Tibial nerve (tissue), 4 donors: ENCODE results near the gene SIGLEC12. TPM values are rescaled to one million over a fixed set of nuclear protein-coding genes. Genes with fewer than 3 reads are reported as not detected.

ENCODE experiments used
- DNase-seq, 2 donors: peaks; one replicate each; pipeline ENCODE4 v3.0.0-alpha.2; 2019; ENCODE audit warnings: low spot score in 2 of 2
- H3K27ac ChIP-seq, 4 donors: fragments of 200-600 bp; sonication (generic) in 3 of 4; one replicate each; pipeline ENCODE4 v1.5.1; 2017 to 2019; ENCODE audit warnings: mild to moderate bottlenecking in 1 of 4
- H3K27me3 ChIP-seq, 2 donors: fragments of 200-600 bp; sonication (generic) in 1 of 2; one replicate each; pipeline versions ENCODE4 v1.5.1 to v1.6.0; 2017 to 2019
- H3K36me3 ChIP-seq, 3 donors: fragments of 200-600 bp; sonication (generic); one replicate each; pipeline ENCODE4 v1.5.1; 2018 to 2019
- H3K4me1 ChIP-seq, 4 donors: fragments of 200-600 bp; sonication (generic) in 3 of 4; one replicate each; pipeline ENCODE4 v1.5.1; 2017 to 2019
- H3K4me3 ChIP-seq, 4 donors: fragments of 200-600 bp; sonication (generic) in 3 of 4; one replicate each; pipeline ENCODE4 v1.5.1; 2017 to 2019; ENCODE audit warnings: mild to moderate bottlenecking in 1 of 4, moderate library complexity in 1 of 4
- H3K9me3 ChIP-seq, 4 donors: fragments of 200-600 bp; sonication (generic) in 3 of 4; one replicate each; pipeline ENCODE4 v1.5.1; 2017 to 2019
- EP300 ChIP-seq, 2 donors: sonication (generic); formaldehyde crosslinking; IDR thresholded peaks; one replicate each; pipeline ENCODE4 v1.6.1; 2017; ENCODE audit warnings: antibody characterized with exemption in 2 of 2, mild to moderate bottlenecking in 1 of 2
- POLR2A ChIP-seq, 2 donors: fragments of 450-650 bp; IDR thresholded peaks; one replicate each; pipeline ENCODE4 v1.6.1; 2017; ENCODE audit warnings: antibody characterized with exemption in 2 of 2, mild to moderate bottlenecking in 2 of 2, moderate library complexity in 2 of 2
- WGBS, 2 donors: methylation state at CpG; one replicate each; pipeline ENCODE4 v1.1.5; 2018; 5-methylcytosine and 5-hydroxymethylcytosine counted together
- total RNA-seq, 4 donors: library from RNA; depleted of rRNA; stranded (reverse); fragments of >200 nt; gene quantifications; one replicate each; pipeline ENCODE4 v1.1.0, GENCODE V29; 2016
- TF ChIP-seq, protein P1 (sequence below), 5 experiments: fragments of 200-600 bp in 3 of 5; fragments of 450-650 bp in 2 of 5; sonication (generic) in 3 of 5; IDR thresholded peaks; one replicate each; pipeline ENCODE4 v1.5.1; 2016 to 2019; ENCODE audit warnings: antibody characterized with exemption in 5 of 5, mild to moderate bottlenecking in 3 of 5, moderate library complexity in 2 of 5

The SIGLEC12 gene
- total RNA-seq, 4 donors from 2014 or later, result 0.66 TPM; not detected in 3

DNA sequence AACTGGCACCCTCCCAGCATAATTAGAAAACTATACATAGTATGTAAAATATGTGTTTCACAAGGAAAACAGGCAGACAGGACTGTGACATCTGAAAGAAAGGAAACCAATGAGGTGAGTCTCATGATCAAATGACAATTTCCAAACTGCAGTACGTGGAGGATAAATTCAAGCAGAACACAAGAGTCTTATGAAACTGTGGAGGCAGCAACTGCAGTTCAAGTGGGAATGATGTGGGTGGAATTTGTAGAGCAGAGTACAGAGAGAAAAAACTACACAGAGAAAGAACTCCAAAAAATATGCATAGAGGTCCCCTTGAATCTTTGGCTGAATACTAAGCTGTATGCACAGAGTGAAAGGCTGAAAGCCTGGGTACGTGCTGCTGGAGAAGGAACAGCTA lies 20.2 kb upstream of the SIGLEC12 start:
- Histone ChIP-seq H3K36me3 (no peaks in the 10 kb centered on the region), H3K27ac (no peak overlapping the region), H3K9me3 (peaks cover 0 to 7% (median 0%) of the 10 kb centered on the region in 4 donors), H3K4me3 (no peak overlapping the region), H3K4me1 (no peaks in the 10 kb centered on the region), H3K27me3 (no peaks in the 10 kb centered on the region)
- WGBS, 2 donors, result 42 to 48% methylated on average over 2 of the region's 2 CpGs
- no peak for DNase-seq
- TF ChIP-seq, protein P1, sequence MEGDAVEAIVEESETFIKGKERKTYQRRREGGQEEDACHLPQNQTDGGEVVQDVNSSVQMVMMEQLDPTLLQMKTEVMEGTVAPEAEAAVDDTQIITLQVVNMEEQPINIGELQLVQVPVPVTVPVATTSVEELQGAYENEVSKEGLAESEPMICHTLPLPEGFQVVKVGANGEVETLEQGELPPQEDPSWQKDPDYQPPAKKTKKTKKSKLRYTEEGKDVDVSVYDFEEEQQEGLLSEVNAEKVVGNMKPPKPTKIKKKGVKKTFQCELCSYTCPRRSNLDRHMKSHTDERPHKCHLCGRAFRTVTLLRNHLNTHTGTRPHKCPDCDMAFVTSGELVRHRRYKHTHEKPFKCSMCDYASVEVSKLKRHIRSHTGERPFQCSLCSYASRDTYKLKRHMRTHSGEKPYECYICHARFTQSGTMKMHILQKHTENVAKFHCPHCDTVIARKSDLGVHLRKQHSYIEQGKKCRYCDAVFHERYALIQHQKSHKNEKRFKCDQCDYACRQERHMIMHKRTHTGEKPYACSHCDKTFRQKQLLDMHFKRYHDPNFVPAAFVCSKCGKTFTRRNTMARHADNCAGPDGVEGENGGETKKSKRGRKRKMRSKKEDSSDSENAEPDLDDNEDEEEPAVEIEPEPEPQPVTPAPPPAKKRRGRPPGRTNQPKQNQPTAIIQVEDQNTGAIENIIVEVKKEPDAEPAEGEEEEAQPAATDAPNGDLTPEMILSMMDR (IDR thresholded peaks at IDR 0.05), result no peak
- TF ChIP-seq EP300 (IDR thresholded peaks at IDR 0.05) (no peak), POLR2A (IDR thresholded peaks at IDR 0.05) (no peak)

DNA sequence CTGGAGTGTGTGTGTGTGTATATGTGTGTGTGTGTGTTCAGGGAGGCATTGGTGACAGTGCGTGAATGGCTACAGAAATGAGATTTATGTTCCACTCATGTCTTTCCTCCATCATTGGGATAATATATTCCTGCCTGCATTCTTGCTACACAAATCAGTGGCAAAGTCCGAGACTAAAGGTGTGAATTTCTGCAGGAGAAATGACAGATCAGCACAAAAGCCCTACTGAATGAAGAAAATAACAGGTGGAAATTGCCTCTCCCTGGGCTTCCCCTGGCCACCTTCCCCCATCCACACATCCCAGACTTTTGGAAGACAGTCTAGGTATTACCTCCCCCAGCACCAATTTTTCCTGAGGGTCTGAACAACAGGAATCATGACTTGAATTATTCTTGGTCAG lies 19.8 kb upstream of the SIGLEC12 start:
- H3K9me3 ChIP-seq, result peaks cover 0 to 7% (median 0%) of the 10 kb centered on the region in 4 donors

DNA sequence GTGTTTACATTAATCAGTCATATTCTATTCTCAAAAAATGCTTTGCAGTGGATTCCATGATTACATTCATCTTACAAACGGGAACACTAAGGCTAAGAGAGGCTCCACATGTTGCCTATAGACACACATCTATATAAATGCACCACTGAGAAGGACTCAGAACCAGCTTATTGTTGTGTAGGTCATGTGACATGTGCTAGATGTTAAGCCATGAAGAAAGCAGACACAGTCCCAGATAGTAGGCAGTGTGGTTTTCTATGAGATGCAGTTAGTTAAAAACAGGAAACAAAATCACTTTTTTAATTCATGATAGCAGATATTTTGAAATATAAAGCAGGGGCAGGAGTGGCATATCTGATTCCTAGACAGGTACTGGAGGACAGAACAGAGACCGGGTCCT lies 19.1 kb upstream of the SIGLEC12 start:
- H3K36me3 ChIP-seq, result no peaks in the 10 kb centered on the region
- 47 to 53% methylated on average over 2 of the region's 2 CpGs for WGBS, 2 donors
- TF ChIP-seq EP300 (IDR thresholded peaks at IDR 0.05) (no peak), POLR2A (IDR thresholded peaks at IDR 0.05) (no peak)
- TF ChIP-seq, protein P1 (IDR thresholded peaks at IDR 0.05), result no peak
- H3K27ac ChIP-seq, result no peak overlapping the region
- peaks cover 0 to 7% (median 0%) of the 10 kb centered on the region in 4 donors for H3K9me3 ChIP-seq
- no peak overlapping the region for H3K4me3 ChIP-seq
- H3K4me1 ChIP-seq, result no peaks in the 10 kb centered on the region
- H3K27me3 ChIP-seq, result no peaks in the 10 kb centered on the region
- no peak for DNase-seq

More for the DNA sequence above, 19.8 kb upstream of the SIGLEC12 start:
- no peaks in the 10 kb centered on the region for H3K4me1 ChIP-seq
- no peak overlapping the region for H3K27ac ChIP-seq
- no peaks in the 10 kb centered on the region for H3K27me3 ChIP-seq
- no peaks in the 10 kb centered on the region for H3K36me3 ChIP-seq
- 77 to 79% methylated on average over 2 of the region's 2 CpGs for WGBS, 2 donors
- DNase-seq, result no peak
- TF ChIP-seq, protein P1 (IDR thresholded peaks at IDR 0.05), result no peak
- TF ChIP-seq POLR2A (IDR thresholded peaks at IDR 0.05) (no peak), EP300 (IDR thresholded peaks at IDR 0.05) (no peak)
- no peak overlapping the region for H3K4me3 ChIP-seq

DNA sequence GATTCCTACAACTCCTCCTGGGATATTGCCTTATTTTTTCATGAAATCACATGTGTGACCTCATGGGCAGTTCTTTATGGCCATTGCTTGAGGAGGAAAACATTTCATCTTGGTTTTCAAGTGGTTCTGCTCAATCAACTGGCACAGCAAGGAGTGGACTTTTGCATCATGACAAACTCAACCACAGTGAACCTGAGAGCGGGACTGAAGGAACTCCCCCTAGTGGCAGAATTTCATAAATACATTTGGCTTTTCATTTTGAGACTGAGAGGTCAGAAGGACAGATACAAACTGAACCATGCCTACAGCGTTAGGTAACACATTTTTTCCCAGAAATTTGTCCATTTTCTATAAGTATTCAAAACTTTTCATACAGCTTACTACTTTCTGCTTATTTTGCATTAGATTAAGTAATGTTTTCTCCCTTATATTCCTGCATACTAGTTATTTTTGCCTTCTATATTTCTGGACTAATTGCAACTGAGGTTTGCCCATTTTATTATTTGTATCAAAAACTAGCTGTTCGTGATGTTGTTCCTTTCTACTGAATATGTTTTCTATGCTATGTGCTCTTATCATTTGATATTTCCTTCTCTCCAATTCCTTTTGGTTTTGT lies 13.4 kb upstream of the SIGLEC12 start:
- Histone ChIP-seq H3K4me3 (no peak overlapping the region), H3K9me3 (peaks cover 0 to 7% (median 0%) of the 10 kb centered on the region in 4 donors), H3K36me3 (no peaks in the 10 kb centered on the region), H3K27me3 (peaks cover 0 to 3% of the 10 kb centered on the region in 2 donors), H3K4me1 (no peaks in the 10 kb centered on the region), H3K27ac (no peak overlapping the region)
- DNase-seq, result no peak
- TF ChIP-seq EP300 (IDR thresholded peaks at IDR 0.05) (no peak), POLR2A (IDR thresholded peaks at IDR 0.05) (no peak)
- TF ChIP-seq, protein P1 (IDR thresholded peaks at IDR 0.05), result peak; percentile 40 to 70 (median 55)
- WGBS, 2 donors, result 12 to 22% methylated on average over 3 of the region's 3 CpGs

DNA sequence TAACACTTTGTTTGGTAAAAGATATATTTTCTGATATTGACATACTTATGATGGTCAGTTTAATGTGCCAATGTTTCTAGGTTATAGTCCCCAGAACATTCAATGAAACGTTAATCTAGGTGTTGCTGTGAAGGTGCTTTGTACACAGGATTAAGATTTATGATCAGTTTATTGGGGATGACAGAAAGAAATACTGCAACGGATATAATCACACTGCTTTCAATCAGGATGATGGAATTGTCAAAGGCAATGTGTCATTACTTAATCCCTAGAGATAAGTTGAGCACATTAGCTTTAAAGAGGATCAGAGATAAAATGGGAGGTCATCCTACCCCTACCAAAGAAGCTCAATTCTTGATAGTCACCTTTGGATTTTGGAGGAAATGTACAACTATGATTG lies 12.4 kb upstream of the SIGLEC12 start:
- Histone ChIP-seq H3K27me3 (peaks cover 0 to 3% of the 10 kb centered on the region in 2 donors), H3K4me1 (no peaks in the 10 kb centered on the region), H3K27ac (no peak overlapping the region), H3K4me3 (no peak overlapping the region), H3K36me3 (no peaks in the 10 kb centered on the region), H3K9me3 (peaks cover 0 to 7% (median 0%) of the 10 kb centered on the region in 4 donors)
- TF ChIP-seq POLR2A (IDR thresholded peaks at IDR 0.05) (no peak), EP300 (IDR thresholded peaks at IDR 0.05) (no peak)
- TF ChIP-seq, protein P1 (IDR thresholded peaks at IDR 0.05), result no peak
- WGBS, 2 donors, result 38 to 43% methylated on average over 2 of the region's 2 CpGs
- no peak for DNase-seq
